Tibial nerve (tissue), 4 donors: Measurements from ENCODE around the gene ABHD1. TPM values are rescaled to one million over a fixed set of nuclear protein-coding genes. Genes with fewer than 3 reads are reported as not detected.
"Not testable (repeated sequence)": the region's sequence is repeated elsewhere in the genome, so short reads cannot be mapped to it uniquely, and the experiment has no call there.

Source experiments
- DNase-seq, 2 donors: peaks; one replicate each; pipeline ENCODE4 v3.0.0-alpha.2; 2019; ENCODE audit warnings: low spot score in 2 of 2
- H3K27ac ChIP-seq, 4 donors: fragments of 200-600 bp; sonication (generic) in 3 of 4; one replicate each; pipeline ENCODE4 v1.5.1; 2017 to 2019; ENCODE audit warnings: mild to moderate bottlenecking in 1 of 4
- H3K27me3 ChIP-seq, 2 donors: fragments of 200-600 bp; sonication (generic) in 1 of 2; one replicate each; pipeline versions ENCODE4 v1.5.1 to v1.6.0; 2017 to 2019
- H3K36me3 ChIP-seq, 3 donors: fragments of 200-600 bp; sonication (generic); one replicate each; pipeline ENCODE4 v1.5.1; 2018 to 2019
- H3K4me1 ChIP-seq, 4 donors: fragments of 200-600 bp; sonication (generic) in 3 of 4; one replicate each; pipeline ENCODE4 v1.5.1; 2017 to 2019
- H3K4me3 ChIP-seq, 4 donors: fragments of 200-600 bp; sonication (generic) in 3 of 4; one replicate each; pipeline ENCODE4 v1.5.1; 2017 to 2019; ENCODE audit warnings: mild to moderate bottlenecking in 1 of 4, moderate library complexity in 1 of 4
- H3K9me3 ChIP-seq, 4 donors: fragments of 200-600 bp; sonication (generic) in 3 of 4; one replicate each; pipeline ENCODE4 v1.5.1; 2017 to 2019
- CTCF ChIP-seq, 5 experiments: fragments of 200-600 bp in 3 of 5; fragments of 450-650 bp in 2 of 5; sonication (generic) in 3 of 5; IDR thresholded peaks; one replicate each; pipeline ENCODE4 v1.5.1; 2016 to 2019; ENCODE audit warnings: antibody characterized with exemption in 5 of 5, mild to moderate bottlenecking in 3 of 5, moderate library complexity in 2 of 5
- EP300 ChIP-seq, 2 donors: sonication (generic); formaldehyde crosslinking; IDR thresholded peaks; one replicate each; pipeline ENCODE4 v1.6.1; 2017; ENCODE audit warnings: antibody characterized with exemption in 2 of 2, mild to moderate bottlenecking in 1 of 2
- POLR2A ChIP-seq, 2 donors: fragments of 450-650 bp; IDR thresholded peaks; one replicate each; pipeline ENCODE4 v1.6.1; 2017; ENCODE audit warnings: antibody characterized with exemption in 2 of 2, mild to moderate bottlenecking in 2 of 2, moderate library complexity in 2 of 2
- WGBS, 2 donors: methylation state at CpG; one replicate each; pipeline ENCODE4 v1.1.5; 2018; 5-methylcytosine and 5-hydroxymethylcytosine counted together
- total RNA-seq, 4 donors: library from RNA; depleted of rRNA; stranded (reverse); fragments of >200 nt; gene quantifications; one replicate each; pipeline ENCODE4 v1.1.0, GENCODE V29; 2016

The ABHD1 gene
- total RNA-seq, result under 1 TPM in 3 of 4 donors, not detected in 1; 0.42 to 0.78 (median 0.44) TPM

- DNase-seq, result peak; percentile 35 to 41
- Histone ChIP-seq H3K9me3 (no peaks in the 10 kb centered on the region), H3K27me3 (peaks cover 0 to 10% of the 10 kb centered on the region in 2 donors), H3K4me1 (peaks cover 0 to 21% (median 6%) of the 10 kb centered on the region in 4 donors), H3K27ac (peak within 1 kb of the TSS in 3 of 4 donors; percentile 31 to 80 (median 68)), H3K36me3 (no peaks in the 10 kb centered on the region), H3K4me3 (peak within 1 kb of the TSS; percentile 34 to 67 (median 62))
- 10 to 12% methylated on average over 23 to 35 of the region's 47 CpGs for WGBS, 2 donors
- TF ChIP-seq CTCF (IDR thresholded peaks at IDR 0.05) (no peak), EP300 (IDR thresholded peaks at IDR 0.05) (peak in 1 of 2 donors; percentile 11), POLR2A (IDR thresholded peaks at IDR 0.05) (peak in 1 of 2 donors; percentile 17)
Measured at GRCh38 chr2:27123302-27124150, at the start of gene ABHD1. ABHD1 (plus strand) TSS chr2:27123815; CDS start chr2:27123949, 134 bp downstream.

- H3K9me3 ChIP-seq, result no peaks in the 10 kb centered on the region
- peaks cover 0 to 70% (median 36%) of the 10 kb centered on the region in 4 donors for H3K4me1 ChIP-seq
- TF ChIP-seq POLR2A (IDR thresholded peaks at IDR 0.05) (no peak), CTCF (IDR thresholded peaks at IDR 0.05) (no peak), EP300 (IDR thresholded peaks at IDR 0.05) (no peak)
Measured at GRCh38 chr2:27074738-27075565, 48.7 kb upstream of the ABHD1 start.

GRCh38 chr2:27075566-27075871 lies 48.1 kb upstream of the ABHD1 start:
- DNase-seq, H3K9me3 ChIP-seq, H3K27me3 ChIP-seq, H3K36me3 ChIP-seq, H3K4me3 ChIP-seq: not testable (repeated sequence)
- WGBS, 2 donors, result 80 to 84% methylated on average over 6 of the region's 6 CpGs
- peaks cover 0 to 70% (median 36%) of the 10 kb centered on the region in 4 donors for H3K4me1 ChIP-seq
- peak overlapping the region in 1 of 4 donors; percentile 94 for H3K27ac ChIP-seq

More at GRCh38 chr2:27074738-27075565, 48.7 kb upstream of the ABHD1 start:
- WGBS, 2 donors, result 54 to 59% methylated on average over 4 of the region's 4 CpGs
- Histone ChIP-seq H3K4me3 (no peak overlapping the region), H3K27ac (no peak overlapping the region), H3K27me3 (no peaks in the 10 kb centered on the region), H3K36me3 (no peaks in the 10 kb centered on the region)
- DNase-seq, result no peak

GRCh38 chr2:27076323-27076722 lies 47.3 kb upstream of the ABHD1 start:
- no peak for TF ChIP-seq CTCF (IDR thresholded peaks at IDR 0.05)
- peak overlapping the region in 1 of 4 donors; percentile 94 for H3K27ac ChIP-seq

GRCh38 chr2:27077231-27077630 lies 46.4 kb upstream of the ABHD1 start:
- H3K27me3 ChIP-seq, result no peaks in the 10 kb centered on the region
- no peak overlapping the region for H3K4me3 ChIP-seq
- H3K9me3 ChIP-seq, result no peaks in the 10 kb centered on the region
- WGBS, 2 donors, result 82 to 84% methylated on average over 7 of the region's 7 CpGs
- H3K27ac ChIP-seq, result peak overlapping the region in 3 of 4 donors; percentile 88 to 94 (median 91)
- TF ChIP-seq POLR2A (IDR thresholded peaks at IDR 0.05) (no peak), CTCF (IDR thresholded peaks at IDR 0.05) (no peak), EP300 (IDR thresholded peaks at IDR 0.05) (no peak)
- DNase-seq, result no peak
- H3K4me1 ChIP-seq, result peaks cover 0 to 79% (median 43%) of the 10 kb centered on the region in 4 donors
- H3K36me3 ChIP-seq, result peaks cover 0 to 3% (median 0%) of the 10 kb centered on the region in 3 donors

More at GRCh38 chr2:27076323-27076722, 47.3 kb upstream of the ABHD1 start:
- no peak for DNase-seq
- no peaks in the 10 kb centered on the region for H3K27me3 ChIP-seq
- H3K4me3 ChIP-seq, result no peak overlapping the region
- WGBS, 2 donors, result 86 to 88% methylated on average over 4 of the region's 4 CpGs
- H3K4me1 ChIP-seq, result peaks cover 0 to 75% (median 38%) of the 10 kb centered on the region in 4 donors
- H3K9me3 ChIP-seq, result no peaks in the 10 kb centered on the region
- no peaks in the 10 kb centered on the region for H3K36me3 ChIP-seq
